Measurements from ENCODE around the gene FABP1. TPM values are rescaled to one million over a fixed set of nuclear protein-coding genes. Genes with fewer than 3 reads are reported as not detected.

Gene FABP1
- total RNA-seq, 1 donor from 2014 or later: not detected

DNA sequence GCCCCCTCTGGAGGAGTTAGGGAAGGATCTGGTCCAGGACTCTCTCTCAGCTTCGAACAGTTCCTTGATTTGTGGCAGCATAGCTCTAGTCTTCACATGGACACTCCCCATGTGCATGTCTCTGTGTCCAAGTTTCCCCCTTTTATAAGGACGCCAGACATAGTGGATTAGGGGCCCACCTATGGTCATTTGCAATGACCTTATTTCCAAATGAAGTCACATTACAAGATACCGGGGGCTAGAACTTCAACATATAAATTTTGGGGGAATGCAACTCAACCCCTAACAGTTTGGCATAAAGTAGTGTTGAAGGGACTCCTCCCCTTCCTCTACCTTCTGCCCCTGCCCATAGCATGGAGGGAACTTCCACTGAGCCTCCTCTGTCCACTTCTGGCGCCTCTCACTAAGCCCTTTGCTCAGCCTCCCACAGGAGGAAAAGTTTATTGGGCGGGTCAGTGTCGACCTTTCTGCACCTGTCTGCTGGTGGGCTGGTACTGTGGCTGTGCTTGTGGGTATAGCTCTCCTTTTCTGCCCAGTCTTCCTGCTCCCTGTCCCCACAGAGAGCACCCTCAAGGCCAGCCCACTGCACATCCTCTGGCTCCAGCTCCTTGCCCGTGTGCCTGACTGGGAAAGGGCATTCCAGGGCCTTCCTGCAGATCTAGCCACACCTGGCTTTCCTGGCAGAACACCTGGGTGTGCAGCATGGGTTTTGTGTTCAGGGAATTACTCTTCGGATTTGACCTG is 5.5 kb downstream of the FABP1 start:
- no peak overlapping the region for H3K27ac Mint-ChIP-seq
- CTCF ChIA-PET: no interaction called here
- no peak for ATAC-seq (ENCODE audit: low read depth)
- H3K27me3 Mint-ChIP-seq: peaks cover 19% of the 10 kb centered on the region
- DNase-seq: no peak
- H3K4me1 Mint-ChIP-seq: no peaks in the 10 kb centered on the region
- H3K4me3 Mint-ChIP-seq: no peak overlapping the region
- TF ChIP-seq, protein P1, sequence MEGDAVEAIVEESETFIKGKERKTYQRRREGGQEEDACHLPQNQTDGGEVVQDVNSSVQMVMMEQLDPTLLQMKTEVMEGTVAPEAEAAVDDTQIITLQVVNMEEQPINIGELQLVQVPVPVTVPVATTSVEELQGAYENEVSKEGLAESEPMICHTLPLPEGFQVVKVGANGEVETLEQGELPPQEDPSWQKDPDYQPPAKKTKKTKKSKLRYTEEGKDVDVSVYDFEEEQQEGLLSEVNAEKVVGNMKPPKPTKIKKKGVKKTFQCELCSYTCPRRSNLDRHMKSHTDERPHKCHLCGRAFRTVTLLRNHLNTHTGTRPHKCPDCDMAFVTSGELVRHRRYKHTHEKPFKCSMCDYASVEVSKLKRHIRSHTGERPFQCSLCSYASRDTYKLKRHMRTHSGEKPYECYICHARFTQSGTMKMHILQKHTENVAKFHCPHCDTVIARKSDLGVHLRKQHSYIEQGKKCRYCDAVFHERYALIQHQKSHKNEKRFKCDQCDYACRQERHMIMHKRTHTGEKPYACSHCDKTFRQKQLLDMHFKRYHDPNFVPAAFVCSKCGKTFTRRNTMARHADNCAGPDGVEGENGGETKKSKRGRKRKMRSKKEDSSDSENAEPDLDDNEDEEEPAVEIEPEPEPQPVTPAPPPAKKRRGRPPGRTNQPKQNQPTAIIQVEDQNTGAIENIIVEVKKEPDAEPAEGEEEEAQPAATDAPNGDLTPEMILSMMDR (IDR thresholded peaks at IDR 0.05): no peak
- no peaks in the 10 kb centered on the region for H3K36me3 Mint-ChIP-seq (ENCODE audit: low read depth)
- intact Hi-C loops (cut with micrococcal nuclease): no loop called here
- POLR2A ChIA-PET: no interaction called here
- H3K9me3 Mint-ChIP-seq: no peaks in the 10 kb centered on the region

DNA sequence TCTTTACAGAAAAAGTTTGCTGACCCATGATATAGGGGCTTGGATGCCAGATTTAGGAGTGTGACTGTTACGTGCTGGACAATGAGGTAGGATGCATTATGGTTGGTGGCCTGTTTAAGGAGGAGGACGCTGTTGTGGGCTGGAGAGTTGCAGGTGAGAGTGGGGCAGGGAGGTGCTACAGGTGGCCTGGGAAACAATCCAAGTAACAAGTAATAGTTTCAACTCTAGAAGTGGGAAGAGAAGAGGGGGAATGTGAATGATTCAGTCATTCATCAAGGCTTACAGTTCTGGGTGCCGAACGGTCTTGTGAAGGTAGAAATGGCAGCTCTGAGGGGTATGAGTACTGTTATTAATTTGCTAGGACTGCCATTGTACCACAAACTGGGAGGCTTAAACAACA is 6.2 kb downstream of the FABP1 start:
- no peak overlapping the region for H3K27ac Mint-ChIP-seq
- TF ChIP-seq, protein P1 (IDR thresholded peaks at IDR 0.05): no peak
- H3K27me3 Mint-ChIP-seq: peaks cover 19% of the 10 kb centered on the region
- ATAC-seq (ENCODE audit: low read depth) (no peak), DNase-seq (no peak)
- no peak overlapping the region for H3K4me3 Mint-ChIP-seq
- H3K9me3 Mint-ChIP-seq: no peaks in the 10 kb centered on the region
- ChIA-PET CTCF (no interaction called here), POLR2A (no interaction called here)
- H3K36me3 Mint-ChIP-seq (ENCODE audit: low read depth): no peaks in the 10 kb centered on the region
- intact Hi-C loops (cut with micrococcal nuclease): no loop called here
- no peaks in the 10 kb centered on the region for H3K4me1 Mint-ChIP-seq

DNA sequence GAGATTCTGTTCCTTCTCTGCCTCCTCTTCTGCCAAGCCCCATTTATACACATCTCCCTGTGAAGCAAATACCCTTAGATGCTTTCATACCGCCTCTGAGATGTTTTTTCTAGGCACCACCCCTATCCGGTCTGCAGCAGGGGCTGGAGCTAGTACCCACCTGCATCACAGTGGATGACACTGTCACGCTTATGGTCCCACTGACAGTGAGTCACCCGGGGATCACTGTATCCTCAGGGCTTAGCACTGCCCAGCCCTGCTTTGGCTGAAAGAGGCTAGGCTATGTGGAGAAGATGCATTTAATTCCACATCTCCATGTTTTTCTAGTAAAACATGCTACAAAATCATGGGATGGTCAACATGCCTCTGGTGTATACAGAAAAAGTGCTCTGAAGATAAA is 9.9 kb downstream of the FABP1 start:
- CTCF ChIA-PET: no interaction called here
- ATAC-seq (ENCODE audit: low read depth) (no peak), DNase-seq (no peak)
- intact Hi-C loops (cut with micrococcal nuclease): no loop called here
- Mint-ChIP-seq H3K4me3 (no peak overlapping the region), H3K27me3 (peaks cover 18% of the 10 kb centered on the region), H3K27ac (no peak overlapping the region), H3K4me1 (no peaks in the 10 kb centered on the region), H3K9me3 (no peaks in the 10 kb centered on the region), H3K36me3 (ENCODE audit: low read depth) (no peaks in the 10 kb centered on the region)
- TF ChIP-seq, protein P1 (IDR thresholded peaks at IDR 0.05): no peak
- POLR2A ChIA-PET: no interaction called here

DNA sequence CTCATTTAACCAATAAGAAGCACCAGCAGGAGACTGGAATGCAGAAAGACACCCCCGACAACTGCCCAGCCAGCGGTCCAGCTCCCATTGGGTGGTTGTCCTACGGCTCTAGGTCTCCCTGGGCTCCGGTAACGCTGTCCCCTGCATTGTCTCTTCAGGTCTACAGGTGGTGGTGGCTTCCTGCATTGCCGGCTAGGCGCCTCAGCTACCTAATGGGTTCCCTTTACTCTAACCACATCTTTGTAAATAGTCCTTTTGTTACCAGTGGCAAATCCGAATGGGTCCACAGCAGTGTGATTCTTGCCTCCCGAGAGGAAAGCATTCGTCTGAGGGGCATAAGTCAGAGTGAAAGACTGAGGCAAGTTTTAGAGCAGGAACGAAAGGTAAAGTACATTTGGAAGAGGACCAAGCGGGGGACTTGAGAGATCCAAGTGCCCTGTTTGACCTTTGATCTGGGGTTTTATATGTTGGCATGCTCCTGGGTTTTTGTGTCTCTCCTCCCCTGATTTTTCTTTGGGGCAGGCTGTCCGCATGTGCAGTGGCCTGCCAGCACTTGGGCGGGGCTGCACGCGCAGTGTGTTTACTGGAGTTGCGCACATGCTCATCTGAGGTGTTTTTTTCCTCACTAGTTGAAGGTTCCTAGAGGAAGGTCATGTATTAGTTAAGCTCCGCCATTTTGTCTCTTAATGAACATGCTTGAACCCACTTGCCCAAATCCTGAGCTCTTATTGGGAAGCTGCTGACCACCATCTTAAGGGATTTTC is 11.0 kb downstream of the FABP1 start:
- Mint-ChIP-seq H3K27me3 (peaks cover 12% of the 10 kb centered on the region), H3K4me3 (no peak overlapping the region), H3K4me1 (no peaks in the 10 kb centered on the region), H3K36me3 (ENCODE audit: low read depth) (no peaks in the 10 kb centered on the region), H3K27ac (no peak overlapping the region), H3K9me3 (no peaks in the 10 kb centered on the region)
- POLR2A ChIA-PET: no interaction called here
- ATAC-seq (ENCODE audit: low read depth): no peak
- CTCF ChIA-PET: no interaction called here
- TF ChIP-seq, protein P1 (IDR thresholded peaks at IDR 0.05): no peak
- no peak for DNase-seq
- intact Hi-C loops (cut with micrococcal nuclease): no loop called here

DNA sequence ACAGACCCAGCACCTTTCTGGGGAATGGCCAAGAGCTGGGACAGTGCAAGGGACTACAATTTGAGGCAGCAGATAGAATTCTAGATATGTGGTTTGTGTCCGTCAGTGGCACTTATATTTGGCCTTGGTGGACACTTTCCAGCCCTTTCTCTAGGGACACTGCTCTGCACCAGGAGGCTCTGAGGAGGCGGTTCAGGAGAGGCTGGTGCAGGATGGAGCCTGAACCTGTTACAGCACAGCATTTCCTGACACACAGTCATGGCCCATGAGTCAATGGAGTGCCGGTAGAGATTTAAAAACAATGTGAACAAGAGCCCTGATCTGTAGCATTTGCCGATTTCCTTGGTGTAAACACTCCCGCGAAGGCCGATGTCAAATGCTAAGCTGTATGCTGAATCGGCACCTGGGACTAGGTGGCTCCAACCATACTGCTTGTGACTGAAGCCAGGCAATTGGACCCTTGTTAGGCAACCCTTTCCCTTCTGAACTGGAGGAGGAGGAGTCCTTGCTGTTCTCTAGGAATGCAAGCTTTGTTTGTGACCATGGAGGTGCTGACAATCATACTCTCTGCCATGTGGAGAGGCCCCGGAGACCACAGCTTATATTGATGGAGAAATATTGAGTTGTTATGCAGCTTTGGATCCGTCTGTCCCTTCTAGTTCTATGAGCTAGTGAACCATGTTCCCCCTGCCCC is 11.9 kb downstream of the FABP1 start:
- intact Hi-C loops (cut with micrococcal nuclease): no loop called here
- ATAC-seq (ENCODE audit: low read depth) (no peak), DNase-seq (no peak)
- H3K4me3 Mint-ChIP-seq: no peak overlapping the region
- H3K27me3 Mint-ChIP-seq: peaks cover 8% of the 10 kb centered on the region
- H3K4me1 Mint-ChIP-seq: no peaks in the 10 kb centered on the region
- ChIA-PET CTCF (no interaction called here), POLR2A (no interaction called here)
- no peak overlapping the region for H3K27ac Mint-ChIP-seq
- TF ChIP-seq, protein P1 (IDR thresholded peaks at IDR 0.05): no peak
- no peaks in the 10 kb centered on the region for H3K9me3 Mint-ChIP-seq
- H3K36me3 Mint-ChIP-seq (ENCODE audit: low read depth): no peaks in the 10 kb centered on the region

All from activated B cell treated with CpG ODN at 0.5 μM for 24 hours (primary cell).